Activated B cell treated with CpG ODN at 0.5 μM for 24 hours (primary cell): ENCODE data around the gene DDX3Y. TPM values are rescaled to one million over a fixed set of nuclear protein-coding genes. Genes with fewer than 3 reads are reported as not detected.

Experiments
- ATAC-seq: fragments of 200-7000 bp; cut with Tn5 transposase; one replicate; pipeline ENCODE4 v1.10.0; 2021; ENCODE audit warnings: low read depth, mild to moderate bottlenecking, moderate library complexity
- CTCF ChIA-PET: fragments of 350-600 bp; sonication (Branson Sonifier 250); formaldehyde crosslinking; loops from one replicate; lab custom pipeline; 2021; ENCODE audit warnings: antibody characterized with exemption; lab: Charles Lee
- POLR2A ChIA-PET: fragments of 350-600 bp; sonication (Branson Sonifier 250); formaldehyde crosslinking; loops from one replicate; lab custom pipeline; 2021; ENCODE audit warnings: antibody characterized with exemption; lab: Charles Lee
- DNase-seq: peaks from one replicate; pipeline ENCODE4 v3.0.0; 2022
- H3K27ac Mint-ChIP-seq: one replicate; pipeline ENCODE4 v1.8.0; 2020; ENCODE audit warnings: mixed read lengths
- H3K27me3 Mint-ChIP-seq: one replicate; pipeline ENCODE4 v1.8.0; 2021; ENCODE audit warnings: mixed read lengths
- H3K36me3 Mint-ChIP-seq: one replicate; pipeline ENCODE4 v1.8.0; 2021; ENCODE audit warnings: low read depth, mixed read lengths
- H3K4me1 Mint-ChIP-seq: one replicate; pipeline ENCODE4 v1.8.0; 2021; ENCODE audit warnings: mixed read lengths
- H3K4me3 Mint-ChIP-seq: one replicate; pipeline ENCODE4 v1.8.0; 2020; ENCODE audit warnings: mild to moderate bottlenecking, mixed read lengths
- H3K9me3 Mint-ChIP-seq: one replicate; pipeline ENCODE4 v1.8.0; 2020; ENCODE audit warnings: mixed read lengths
- CTCF ChIP-seq: fragments of 200-600 bp; IDR thresholded peaks from one replicate; pipeline ENCODE4 v1.8.0; 2022; ENCODE audit warnings: antibody characterized with exemption, mild to moderate bottlenecking
- intact Hi-C: fragments of 100-400 bp; cut with micrococcal nuclease; formaldehyde crosslinking; loops from one replicate; pipeline ENCODE4 v1.15.1; 2024
- total RNA-seq: library from RNA; stranded (reverse); gene quantifications from 2 replicates; pipeline ENCODE4 v1.2.3, GENCODE V29; 2022

The DDX3Y gene
- 90.9 and 102 TPM in 2 replicates for total RNA-seq

GRCh38 chrY:12904618-12905516 lies at the start of gene DDX3Y:
DDX3Y (plus strand) TSS chrY:12904868; CDS start chrY:12904937, 69 bp downstream.
- H3K4me3 Mint-ChIP-seq, result peak within 1 kb of the TSS; percentile 99
- intact Hi-C loops, result loop anchor here (1.0 to 10.0 kb wide), 4 partner anchors 242 to 798 kb away; partner anchors contain the start of genes TMSB4Y and UTY
- POLR2A ChIA-PET, result interaction anchor here (0.6 to 1.0 kb wide), 4 partner anchors 243 to 799 kb away, joined by 4 to 7 read pairs (median 4); partner anchors contain the start of genes TMSB4Y and UTY

GRCh38 chrY:12855791-12856275 lies 48.8 kb upstream of the DDX3Y start:
- Mint-ChIP-seq H3K27me3 (no peaks in the 10 kb centered on the region), H3K4me1 (no peaks in the 10 kb centered on the region), H3K4me3 (no peak overlapping the region), H3K27ac (no peak overlapping the region), H3K36me3 (peaks cover 53% of the 10 kb centered on the region), H3K9me3 (no peaks in the 10 kb centered on the region)
- DNase-seq (no peak), ATAC-seq (no peak)
- no peak for TF ChIP-seq CTCF
- CTCF ChIA-PET, result no interaction called here
- intact Hi-C loops, result no loop called here
- POLR2A ChIA-PET, result no interaction called here

More at GRCh38 chrY:12904618-12905516, at the start of gene DDX3Y:
- Mint-ChIP-seq H3K36me3 (peaks cover 27% of the 10 kb centered on the region), H3K4me1 (peaks cover 24% of the 10 kb centered on the region), H3K27ac (peak within 1 kb of the TSS; percentile 99), H3K27me3 (no peaks in the 10 kb centered on the region), H3K9me3 (no peaks in the 10 kb centered on the region)
- DNase-seq (peak; percentile 65), ATAC-seq (peak; percentile 89)
- TF ChIP-seq CTCF, result no peak
- CTCF ChIA-PET, result no interaction called here

- Mint-ChIP-seq H3K27me3 (no peaks in the 10 kb centered on the region), H3K4me1 (no peaks in the 10 kb centered on the region), H3K27ac (no peak overlapping the region), H3K36me3 (no peaks in the 10 kb centered on the region), H3K4me3 (no peak overlapping the region), H3K9me3 (no peaks in the 10 kb centered on the region)
- no peak for TF ChIP-seq CTCF
- no peak for ATAC-seq
- ChIA-PET CTCF (no interaction called here), POLR2A (no interaction called here)
- DNase-seq, result no peak
- intact Hi-C loops, result no loop called here
Observed at GRCh38 chrY:12867960-12868359, 36.7 kb upstream of the DDX3Y start.

- no peaks in the 10 kb centered on the region for H3K9me3 Mint-ChIP-seq
- peaks cover 6% of the 10 kb centered on the region for H3K27me3 Mint-ChIP-seq
- ChIA-PET POLR2A (no interaction called here), CTCF (no interaction called here)
- no peak overlapping the region for H3K4me3 Mint-ChIP-seq
- no peak overlapping the region for H3K27ac Mint-ChIP-seq
- intact Hi-C loops, result no loop called here
- no peaks in the 10 kb centered on the region for H3K36me3 Mint-ChIP-seq
- DNase-seq (no peak), ATAC-seq (no peak)
- no peaks in the 10 kb centered on the region for H3K4me1 Mint-ChIP-seq
- no peak for TF ChIP-seq CTCF
Observed at GRCh38 chrY:12896973-12897372, 7.7 kb upstream of the DDX3Y start.

GRCh38 chrY:12898604-12899003 lies 6.1 kb upstream of the DDX3Y start:
- ChIA-PET POLR2A (no interaction called here), CTCF (no interaction called here)
- peaks cover 2% of the 10 kb centered on the region for H3K27me3 Mint-ChIP-seq
- H3K4me3 Mint-ChIP-seq, result no peak overlapping the region
- no peaks in the 10 kb centered on the region for H3K9me3 Mint-ChIP-seq
- no peak for TF ChIP-seq CTCF
- no peak for DNase-seq
- H3K4me1 Mint-ChIP-seq, result no peaks in the 10 kb centered on the region
- intact Hi-C loops, result no loop called here
- ATAC-seq, result no peak
- no peak overlapping the region for H3K27ac Mint-ChIP-seq
- H3K36me3 Mint-ChIP-seq, result no peaks in the 10 kb centered on the region
